GM19240 (cell line): ENCODE results near the gene DMD.

ENCODE experiments used
- DNase-seq: peaks from one replicate; pipeline ENCODE4 v3.0.0; 2011; ENCODE audit warnings: low spot score; ENCODE audit not compliant: insufficient read length

DMD gene

DNA sequence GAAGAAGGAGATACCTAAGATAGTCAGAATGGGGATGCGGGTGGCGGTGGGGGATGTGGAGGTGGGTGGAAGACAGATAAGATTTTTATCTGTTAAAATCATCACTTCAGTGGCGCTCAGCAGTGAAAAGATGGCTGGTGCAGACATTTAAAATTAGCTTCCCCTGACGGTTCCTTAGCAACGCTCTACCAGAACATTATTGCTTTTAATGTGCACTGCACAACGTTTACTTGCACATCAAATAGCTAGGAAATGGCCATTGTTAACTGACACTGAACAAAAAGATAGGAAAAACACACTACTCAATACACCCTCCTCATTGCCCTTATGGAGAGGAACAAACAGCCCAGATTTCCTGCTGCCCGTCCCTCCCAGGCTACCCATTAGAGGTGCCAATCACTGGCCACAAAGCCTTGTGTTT lies 2078.5 kb downstream of the DMD start:
- DNase-seq, result no peak

- DNase-seq, result no peak
Observed at GRCh38 chrX:31130457-31131220, 2080.7 kb downstream of the DMD start.

GRCh38 chrX:31128855-31129254 lies 2082.5 kb downstream of the DMD start:
- no peak for DNase-seq

DNA sequence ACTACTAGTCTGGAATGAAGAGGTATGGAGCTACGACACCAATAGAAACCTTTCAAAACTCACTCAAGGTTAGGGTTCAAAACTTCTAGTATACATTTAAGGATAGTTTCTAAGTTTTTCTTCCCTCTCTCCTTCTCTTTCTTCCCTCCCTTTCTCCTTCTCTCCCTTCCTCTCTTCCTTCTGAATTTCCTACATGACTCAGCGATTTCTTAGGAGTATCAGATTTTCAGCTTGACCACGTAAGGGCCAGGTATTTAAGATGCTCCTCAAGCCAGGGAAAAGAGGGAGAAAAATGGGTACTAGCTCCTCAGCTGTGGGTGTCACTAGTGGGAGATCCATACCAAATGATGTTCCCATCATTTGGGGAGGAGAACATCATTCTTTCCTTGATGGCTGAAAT lies 2083.6 kb downstream of the DMD start:
- no peak for DNase-seq

- no peak for DNase-seq
Observed at GRCh38 chrX:31126205-31126604, 2085.1 kb downstream of the DMD start.

DNA sequence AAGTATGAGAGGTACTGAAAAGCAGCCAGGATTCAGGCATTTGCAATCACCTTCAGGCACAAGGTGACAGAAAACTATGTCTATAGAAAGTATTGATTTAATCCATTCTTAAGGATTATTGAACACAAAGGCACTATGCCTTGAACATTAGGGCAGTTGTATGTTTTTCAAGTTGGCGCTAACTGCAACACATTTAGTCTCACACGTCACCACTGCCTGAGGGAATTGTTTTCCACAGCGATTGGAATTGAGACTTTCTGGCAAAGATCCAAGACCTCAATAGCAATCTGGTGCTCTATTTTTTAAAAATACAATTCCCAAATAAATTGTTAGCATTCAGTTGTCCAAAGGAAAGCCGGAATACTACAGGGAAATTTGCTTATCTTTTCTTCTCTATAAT lies 2086.8 kb downstream of the DMD start:
- DNase-seq, result no peak

GRCh38 chrX:31123335-31123734 lies 2088.0 kb downstream of the DMD start:
- no peak for DNase-seq

DNA sequence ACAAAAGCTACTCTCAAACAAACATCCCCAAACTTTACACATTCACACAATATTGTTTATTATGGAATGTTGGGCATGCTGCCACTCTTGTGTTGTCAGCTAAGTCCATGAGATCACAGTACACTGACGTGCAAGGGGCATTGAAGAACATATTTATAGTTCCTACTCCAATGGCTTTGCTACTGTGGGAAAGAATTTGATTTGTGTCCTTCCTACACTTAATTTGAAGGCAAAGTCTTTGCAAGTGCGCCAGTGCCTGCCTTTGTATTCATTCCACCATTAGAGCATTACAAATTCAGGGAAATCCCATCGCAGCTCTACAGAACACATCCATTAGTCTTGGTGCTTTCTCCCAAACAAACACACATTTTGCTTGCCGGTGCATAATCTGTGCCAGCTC lies 2094.1 kb downstream of the DMD start:
- DNase-seq, result no peak

DNA sequence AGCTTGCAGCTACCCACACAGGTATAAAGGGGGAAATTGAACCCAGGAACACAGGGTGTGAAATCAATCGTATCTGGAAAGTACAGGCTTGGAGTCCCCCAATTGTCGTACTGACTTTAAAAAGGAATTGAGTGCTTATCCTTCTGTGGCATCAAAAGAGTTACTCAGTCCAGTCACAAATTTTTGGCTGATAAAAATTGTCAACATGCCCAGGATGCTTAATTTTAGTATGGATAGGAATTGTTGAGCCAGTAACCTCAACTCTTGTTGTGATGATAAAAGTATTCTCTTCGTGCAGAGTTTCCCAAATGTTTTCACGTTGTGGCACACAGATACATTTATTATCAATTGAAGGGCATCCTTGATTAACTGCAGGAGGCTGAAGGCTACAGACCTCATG lies 2096.0 kb downstream of the DMD start:
- no peak for DNase-seq

DNA sequence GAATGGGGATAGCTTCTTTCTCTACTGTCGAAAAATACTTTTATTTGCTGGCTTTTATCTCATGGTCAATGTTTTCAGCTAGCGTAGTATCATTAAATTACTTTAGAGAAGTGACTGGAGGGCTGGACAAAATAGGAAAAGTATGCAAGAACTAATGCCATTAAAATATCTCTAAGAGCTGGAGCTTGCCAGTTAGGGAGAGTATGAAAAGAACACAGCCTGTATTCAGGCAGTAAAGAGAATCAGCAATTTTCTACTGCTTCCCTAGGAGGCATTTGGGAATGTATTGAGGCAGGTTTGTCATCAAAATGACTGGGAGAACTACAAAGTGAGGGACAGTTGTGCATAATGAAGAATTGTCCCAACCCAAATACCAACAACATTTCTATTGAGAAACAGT lies 2096.5 kb downstream of the DMD start:
- no peak for DNase-seq

GRCh38 chrX:31112226-31112999 lies 2098.9 kb downstream of the DMD start:
- no peak for DNase-seq

- DNase-seq, result no peak
Observed at GRCh38 chrX:31110657-31111056, 2100.7 kb downstream of the DMD start.

- no peak for DNase-seq
Observed at GRCh38 chrX:31099536-31100090, 2111.7 kb downstream of the DMD start.

DNA sequence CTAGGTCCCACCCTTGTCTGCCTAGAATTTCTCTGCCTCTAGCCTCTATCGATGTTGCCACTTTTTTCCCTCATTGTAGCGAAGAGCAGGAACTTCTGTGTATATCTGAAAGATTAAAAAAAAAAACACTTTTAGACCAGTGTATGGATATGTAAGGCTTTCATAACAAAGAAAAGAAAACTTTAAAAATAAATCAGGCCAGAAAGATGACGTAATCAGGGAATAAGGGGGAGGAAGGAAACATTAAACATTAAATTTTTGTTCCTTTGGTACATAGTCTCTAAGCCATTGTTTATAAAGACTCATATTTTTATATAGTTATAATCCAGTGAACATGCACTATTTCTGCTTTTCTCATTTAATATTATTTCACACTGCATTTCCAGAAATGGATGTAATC lies 2113.3 kb downstream of the DMD start:
- no peak for DNase-seq

DNA sequence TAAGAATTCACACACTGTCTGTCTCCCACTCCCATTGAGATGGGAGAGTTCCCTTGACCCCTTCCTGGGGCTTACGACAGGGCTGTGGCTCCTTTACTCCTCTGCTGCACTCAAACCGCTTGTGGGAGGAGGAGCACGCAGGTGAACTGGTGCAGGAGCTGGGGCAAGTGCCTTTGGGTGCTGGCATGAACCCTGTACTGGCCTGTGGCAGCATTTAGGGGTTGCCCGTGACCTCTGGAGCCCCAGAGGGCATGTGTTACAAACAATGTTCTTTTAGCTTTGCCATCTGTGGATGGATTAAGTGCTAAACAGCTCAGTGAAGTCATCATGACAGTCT lies 2117.7 kb downstream of the DMD start:
- no peak for DNase-seq

- DNase-seq, result no peak
Observed at GRCh38 chrX:31092970-31093638, 2118.2 kb downstream of the DMD start.

DNA sequence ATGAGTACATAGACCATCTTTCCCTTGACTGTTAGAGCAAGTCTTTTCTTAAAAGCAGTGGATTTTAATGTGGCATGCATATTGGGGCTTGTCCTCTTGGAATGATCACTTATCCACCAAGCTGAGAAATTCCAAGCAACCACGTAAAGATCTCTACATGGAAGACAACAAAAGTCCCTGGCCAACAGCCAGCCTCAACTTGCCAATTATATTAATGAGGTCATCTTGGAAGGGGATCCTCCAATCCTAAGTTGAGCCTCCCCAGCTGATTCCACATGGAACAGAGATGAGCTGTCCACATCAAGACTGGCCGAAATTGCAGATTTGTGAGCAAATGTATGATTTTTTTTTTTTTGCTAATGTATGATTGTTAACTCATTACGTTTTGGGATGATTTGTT lies 2118.9 kb downstream of the DMD start:
- no peak for DNase-seq

DNA sequence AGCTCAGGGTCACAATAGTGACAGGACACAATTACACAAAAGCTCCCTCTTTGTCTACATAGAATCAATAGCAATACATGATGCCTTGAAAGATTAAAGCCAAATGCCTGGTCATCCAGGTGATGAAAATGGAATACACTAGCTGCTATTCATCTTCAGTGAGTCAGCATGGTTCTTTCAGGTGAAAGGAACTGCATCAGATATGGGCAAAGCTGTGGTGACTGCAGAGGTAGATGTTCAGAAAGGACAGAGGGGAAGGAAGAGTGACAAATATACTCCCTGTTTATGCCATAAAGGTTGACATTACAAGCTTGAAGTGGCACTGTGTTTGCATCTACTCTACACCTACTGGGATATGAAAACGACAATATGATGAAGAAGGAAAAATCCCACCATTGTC lies 2119.5 kb downstream of the DMD start:
- DNase-seq, result no peak

- DNase-seq, result no peak
Observed at GRCh38 chrX:31074522-31074921, 2136.8 kb downstream of the DMD start.

DNA sequence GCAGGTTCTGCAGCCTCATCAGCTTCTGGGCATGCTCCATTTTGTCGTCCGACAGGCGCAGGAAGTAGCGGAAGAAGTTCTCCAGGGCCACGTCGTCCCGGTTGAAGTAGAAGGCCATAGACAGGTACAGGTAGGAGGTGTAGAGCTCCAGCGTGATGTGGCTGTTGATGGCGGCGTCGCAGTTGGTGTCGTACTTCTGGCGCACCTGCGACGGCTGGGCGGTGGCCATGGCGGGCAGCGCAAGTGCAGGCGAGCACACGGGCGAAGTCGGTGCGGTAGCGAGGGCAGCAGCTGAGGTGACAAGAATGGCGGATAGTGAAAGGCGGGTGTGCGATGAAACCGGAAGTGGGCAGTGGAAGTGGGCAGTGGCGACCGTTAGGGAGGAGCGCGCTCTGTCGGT lies 2139.6 kb downstream of the DMD start, which contains the start of gene FTHL17:
FTHL17 (minus strand) TSS at position 317 of the 400 bp plus-strand sequence; CDS start at position 229, 88 bp downstream.
- no peak for DNase-seq

- no peak for DNase-seq
Observed at GRCh38 chrX:31071262-31071661, 2140.1 kb downstream of the DMD start.

DNA sequence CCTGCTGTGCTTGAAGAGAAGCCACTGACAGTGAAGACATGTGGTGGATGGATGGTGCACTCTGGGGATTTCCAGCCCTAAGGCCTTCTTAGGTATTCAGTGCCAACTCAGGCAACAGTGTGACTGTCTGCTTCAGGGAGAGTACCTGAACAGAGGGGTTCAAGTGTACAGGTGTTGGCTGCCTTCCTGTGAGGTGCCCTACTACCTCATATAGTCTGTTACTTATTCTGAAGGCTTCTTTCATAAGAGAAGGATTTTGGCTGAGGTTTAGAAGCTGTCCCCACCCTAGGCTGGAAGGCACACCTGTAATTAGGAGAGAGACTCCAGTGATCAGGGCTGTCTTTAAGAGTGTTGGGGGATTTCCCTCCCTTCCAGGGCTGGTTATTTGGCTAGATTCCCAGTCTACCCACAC lies 2141.3 kb downstream of the DMD start:
- no peak for DNase-seq
